ENCODE results near the gene OR4F15.
"Not testable (repeated sequence)": the region's sequence is repeated elsewhere in the genome, so short reads cannot be mapped to it uniquely, and the experiment has no call there.

Gene OR4F15

GRCh38 chr15:101811902-101812301 lies at the start of gene OR4F15:
Gene OR4F15 (plus strand): TSS chr15:101812202. CDS start chr15:101818187, 5,985 bp downstream.
- DNase-seq: no peak

- DNase-seq: not testable (repeated sequence)
Observed at GRCh38 chr15:101764669-101765339, 47.2 kb upstream of the OR4F15 start.

- not testable (repeated sequence) for DNase-seq
Observed at GRCh38 chr15:101765340-101765671, 46.7 kb upstream of the OR4F15 start.

GRCh38 chr15:101765772-101766456 lies 46.1 kb upstream of the OR4F15 start:
- no peak for DNase-seq

GRCh38 chr15:101767083-101767640 lies 44.8 kb upstream of the OR4F15 start:
- not testable (repeated sequence) for DNase-seq

GRCh38 chr15:101772921-101773320 lies 39.1 kb upstream of the OR4F15 start:
- DNase-seq: no peak

- DNase-seq: no peak
Observed at GRCh38 chr15:101773496-101774100, 38.4 kb upstream of the OR4F15 start.

- no peak for DNase-seq
Observed at GRCh38 chr15:101775136-101775535, 36.9 kb upstream of the OR4F15 start.

- not testable (repeated sequence) for DNase-seq
Observed at GRCh38 chr15:101778576-101778975, 33.4 kb upstream of the OR4F15 start.

- not testable (repeated sequence) for DNase-seq
Observed at GRCh38 chr15:101780225-101780624, 31.8 kb upstream of the OR4F15 start.

GRCh38 chr15:101781928-101782327 lies 30.1 kb upstream of the OR4F15 start:
- DNase-seq: no peak

- DNase-seq: no peak
Observed at GRCh38 chr15:101784644-101785043, 27.4 kb upstream of the OR4F15 start.

- not testable (repeated sequence) for DNase-seq
Observed at GRCh38 chr15:101786422-101786821, 25.6 kb upstream of the OR4F15 start.

GRCh38 chr15:101788001-101788400 lies 24.0 kb upstream of the OR4F15 start:
- not testable (repeated sequence) for DNase-seq

- DNase-seq: not testable (repeated sequence)
Observed at GRCh38 chr15:101788503-101789269, 23.3 kb upstream of the OR4F15 start.

GRCh38 chr15:101790748-101791147 lies 21.3 kb upstream of the OR4F15 start:
- not testable (repeated sequence) for DNase-seq

GRCh38 chr15:101793981-101794380 lies 18.0 kb upstream of the OR4F15 start:
- not testable (repeated sequence) for DNase-seq

GRCh38 chr15:101795455-101795854 lies 16.5 kb upstream of the OR4F15 start:
- no peak for DNase-seq

GRCh38 chr15:101799665-101800064 lies 12.3 kb upstream of the OR4F15 start:
- DNase-seq: no peak

- DNase-seq: no peak
Observed at GRCh38 chr15:101801048-101801447, 11.0 kb upstream of the OR4F15 start.

GRCh38 chr15:101803209-101803608 lies 8.8 kb upstream of the OR4F15 start, which contains the start of gene OR4F6:
Gene OR4F6 (plus strand): TSS chr15:101803509. CDS start chr15:101805720, 2,211 bp downstream.
- DNase-seq: no peak

- DNase-seq: no peak
Observed at GRCh38 chr15:101803676-101804075, 8.3 kb upstream of the OR4F15 start.

- DNase-seq: no peak
Observed at GRCh38 chr15:101804375-101804774, 7.6 kb upstream of the OR4F15 start.

Data from stimulated activated CD4-positive, alpha-beta T cell treated with anti-CD3 and anti-CD28 coated beads, Interleukin-4, amount 100 ng/mL, for 4 hours (primary cell).